ENCODE measurements around the gene CUL7. TPM values are rescaled to one million over a fixed set of nuclear protein-coding genes. Genes with fewer than 3 reads are reported as not detected.

CUL7 gene
- total RNA-seq, 1 experiment from 2014 or later, result 18.6 TPM

DNA sequence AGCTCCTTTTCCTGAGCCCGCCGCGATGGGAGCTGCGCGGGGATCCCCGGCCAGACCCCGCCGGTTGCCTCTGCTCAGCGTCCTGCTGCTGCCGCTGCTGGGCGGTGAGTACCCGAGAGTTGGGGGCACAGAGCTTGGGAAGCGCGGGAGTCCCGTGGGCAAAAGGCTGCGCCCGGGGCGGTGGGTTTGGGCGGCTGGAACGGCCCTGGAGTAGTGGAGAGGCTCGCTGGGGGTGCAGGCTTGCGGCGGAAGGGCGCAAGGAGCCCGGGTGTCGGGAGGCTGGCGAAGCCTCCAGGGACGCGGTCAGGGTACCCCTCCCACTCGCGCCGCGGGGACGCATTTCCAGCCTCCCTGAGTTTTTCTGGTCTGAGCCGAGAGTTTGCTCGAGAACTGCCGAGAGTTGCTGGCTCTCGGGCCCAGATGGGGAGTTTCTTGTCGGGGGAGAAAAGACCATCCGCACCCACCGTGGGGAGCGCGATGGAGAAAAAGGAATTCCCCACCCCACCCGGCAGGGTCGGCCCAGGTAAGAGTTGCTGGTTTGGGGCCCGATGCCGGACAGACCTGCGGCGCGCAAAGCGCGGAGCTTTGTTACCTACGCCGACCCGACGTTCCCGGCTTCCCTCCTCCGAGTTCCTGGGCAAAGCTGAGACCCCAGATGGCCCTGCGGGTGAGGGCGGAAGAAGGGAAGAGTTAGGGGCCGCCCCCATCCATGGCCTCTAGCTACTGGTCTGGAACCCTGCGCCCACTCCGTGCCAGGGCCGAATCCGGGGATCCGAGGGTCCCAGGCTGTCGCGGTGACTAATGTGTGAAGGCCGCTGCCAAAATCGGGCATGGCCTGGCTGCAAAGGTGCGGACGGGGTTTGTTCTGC, 23.0 kb upstream of the CUL7 start:
- TF ChIP-seq EZH2 (IDR thresholded peaks at IDR 0.05; ENCODE audit: low read length, unreplicated experiment), result no peak
- no peak for TF ChIP-seq EZH2phosphoT487 (IDR thresholded peaks at IDR 0.05; ENCODE audit: borderline replicate concordance, low read length)
- no peak for TF ChIP-seq CTCF (conservative IDR thresholded peaks at IDR 0.05; ENCODE audit: low read depth, low read length)

DNA sequence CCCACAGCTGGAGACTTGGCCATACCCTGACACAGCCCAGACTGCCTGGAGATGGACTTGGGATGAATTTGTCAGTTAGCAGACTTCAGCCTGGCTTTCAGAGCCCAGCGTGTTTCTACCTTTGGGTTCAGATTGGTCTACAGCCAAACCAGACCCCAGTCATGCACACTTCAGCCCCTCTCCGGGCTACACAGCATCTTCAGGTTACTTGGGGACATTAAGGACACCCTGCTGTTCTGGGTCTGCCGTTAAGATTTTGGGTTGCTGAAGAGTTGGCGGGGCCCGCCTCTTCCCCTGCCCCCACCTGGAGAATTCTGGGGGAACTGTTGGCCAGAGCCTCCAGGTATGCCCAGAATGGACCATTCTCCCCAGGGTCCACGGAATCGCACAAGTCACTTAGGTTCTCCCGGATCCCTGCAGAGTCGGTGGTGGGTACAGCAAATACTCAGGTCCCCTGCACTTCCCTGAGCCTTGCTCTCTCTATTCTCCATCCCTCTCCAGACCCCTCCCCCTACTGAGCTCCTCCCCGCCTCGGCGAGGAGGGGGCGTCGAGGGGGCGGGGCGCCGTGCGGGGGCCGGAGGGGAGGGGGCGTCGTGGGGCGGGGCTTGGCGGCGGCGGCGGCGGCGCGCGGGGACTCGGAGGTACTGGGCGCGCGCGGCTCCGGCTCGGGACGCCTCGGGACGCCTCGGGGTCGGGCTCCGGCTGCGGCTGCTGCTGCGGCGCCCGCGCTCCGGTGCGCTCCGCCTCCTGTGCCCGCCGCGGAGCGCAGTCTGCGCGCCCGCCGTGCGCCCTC, 22.2 kb upstream of the CUL7 start, which contains the start of gene PTK7:
Gene PTK7, plus strand, starts transcription at position 645 of the 794 bp plus-strand sequence. CDS start 175 bp downstream, outside the sequence.
- Histone ChIP-seq H3K4me3 (ENCODE audit: low read length) (peak within 1 kb of the TSS; percentile 87), H3K9me2 (replicated peaks; ENCODE audit: low read length) (no peaks in the 10 kb centered on the region), H3K9me3 (ENCODE audit: low read length) (no peaks in the 10 kb centered on the region), H3K27me3 (ENCODE audit: low read length) (no peaks in the 10 kb centered on the region), H2AFZ (ENCODE audit: low read length) (peak within 1 kb of the TSS; percentile 93), H4K20me1 (ENCODE audit: low read length) (no peaks in the 10 kb centered on the region), H3K79me2 (ENCODE audit: low read length) (peaks cover 41% of the 10 kb centered on the region), H3K4me2 (ENCODE audit: low read length) (peak within 1 kb of the TSS; percentile 92), H3K27ac (ENCODE audit: low read length) (no peak within 1 kb of the TSS), H3K9ac (ENCODE audit: low read length) (peak within 1 kb of the TSS; percentile 77), H3K4me1 (ENCODE audit: insufficient read depth, low read length) (peaks cover 10% of the 10 kb centered on the region; the same call in 1 of the 2 replicates), H3F3A (ENCODE audit: low read length, unreplicated experiment) (no peaks in the 10 kb centered on the region), H3K36me3 (ENCODE audit: low read depth, low read length) (no peaks in the 10 kb centered on the region)
- no TSS peak for BruUV-seq (replicated peaks)
- TF ChIP-seq CTCF (conservative IDR thresholded peaks at IDR 0.05; ENCODE audit: low read depth, low read length) (no peak), EZH2phosphoT487 (IDR thresholded peaks at IDR 0.05; ENCODE audit: borderline replicate concordance, low read length) (no peak), EZH2 (IDR thresholded peaks at IDR 0.05; ENCODE audit: low read length, unreplicated experiment) (no peak)
- peak; percentile 51 for DNase-seq
- intact Hi-C loops (cut with micrococcal nuclease), result no loop called here
- ChIA-PET CTCF (interaction anchor here (1.4 kb wide), 1 partner anchor 68 kb away, joined by 3 read pairs; no protein-coding TSS in a partner anchor), POLR2A (ENCODE audit: unreplicated experiment) (interaction anchor here (0.6 kb wide), 1 partner anchor 49 kb away, joined by 4 read pairs; no protein-coding TSS in a partner anchor)
- ATAC-seq, result peak; percentile 72

More for the DNA sequence above, 23.0 kb upstream of the CUL7 start:
- Histone ChIP-seq H3K4me3 (ENCODE audit: low read length) (peak overlapping the region; percentile 87), H3K9ac (ENCODE audit: low read length) (peak overlapping the region; percentile 77), H3K4me1 (ENCODE audit: insufficient read depth, low read length) (peaks cover 10% of the 10 kb centered on the region; the same call in 1 of the 2 replicates), H3K27me3 (ENCODE audit: low read length) (no peaks in the 10 kb centered on the region), H2AFZ (ENCODE audit: low read length) (peak overlapping the region; percentile 93), H3K27ac (ENCODE audit: low read length) (no peak overlapping the region), H3K79me2 (ENCODE audit: low read length) (peaks cover 48% of the 10 kb centered on the region), H3F3A (ENCODE audit: low read length, unreplicated experiment) (no peaks in the 10 kb centered on the region), H3K36me3 (ENCODE audit: low read depth, low read length) (no peaks in the 10 kb centered on the region), H4K20me1 (ENCODE audit: low read length) (no peaks in the 10 kb centered on the region), H3K9me2 (replicated peaks; ENCODE audit: low read length) (no peaks in the 10 kb centered on the region), H3K9me3 (ENCODE audit: low read length) (no peaks in the 10 kb centered on the region), H3K4me2 (ENCODE audit: low read length) (peak overlapping the region; percentile 92)
- peak; percentile 42 for ATAC-seq
- DNase-seq, result peak; percentile 53
- CTCF ChIA-PET, result interaction anchor here (1.4 kb wide), 1 partner anchor 67 kb away, joined by 3 read pairs; no protein-coding TSS in a partner anchor
- BruUV-seq (replicated peaks), result TSS peak; percentile 46
- POLR2A ChIA-PET (ENCODE audit: unreplicated experiment), result interaction anchor here (0.6 kb wide), 1 partner anchor 48 kb away, joined by 4 read pairs; no protein-coding TSS in a partner anchor
- intact Hi-C loops (cut with micrococcal nuclease), result no loop called here
